ENCODE measurements around the gene SRP19. TPM values are rescaled to one million over a fixed set of nuclear protein-coding genes. Genes with fewer than 3 reads are reported as not detected.

The SRP19 gene
- total and polyA plus RNA-seq, 9 of the 15 experiments (the other 6 are each of a cell fraction or from before 2014, with no cell fraction given) = 52.3 to 357 (median 146) TPM

DNA sequence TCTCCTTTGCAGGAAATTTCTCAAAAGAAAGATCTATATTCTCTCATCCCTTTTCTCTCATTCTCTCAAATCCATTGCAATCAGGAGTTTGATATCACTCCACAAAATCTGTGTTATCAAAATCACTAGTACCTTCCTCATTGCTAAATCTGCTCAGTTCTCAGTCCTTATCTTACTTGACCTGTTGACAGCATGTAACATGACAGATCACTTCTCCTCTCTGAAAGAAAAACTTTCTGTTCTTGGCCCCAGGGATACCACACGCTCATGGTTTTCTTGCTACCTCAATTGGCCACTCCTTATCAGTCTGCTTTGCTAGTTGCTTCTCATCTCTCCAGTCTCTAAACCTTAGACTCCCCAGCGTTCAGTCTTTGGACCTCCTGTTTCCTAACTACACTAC is 22.1 kb downstream of the SRP19 start (continued):
- TF ChIP-seq EZH2 (IDR thresholded peaks at IDR 0.05; ENCODE audit: borderline replicate concordance, low read depth, low read length) = no peak
- no peak for TF ChIP-seq BCOR (IDR thresholded peaks at IDR 0.05)
- TF ChIP-seq, protein P1, sequence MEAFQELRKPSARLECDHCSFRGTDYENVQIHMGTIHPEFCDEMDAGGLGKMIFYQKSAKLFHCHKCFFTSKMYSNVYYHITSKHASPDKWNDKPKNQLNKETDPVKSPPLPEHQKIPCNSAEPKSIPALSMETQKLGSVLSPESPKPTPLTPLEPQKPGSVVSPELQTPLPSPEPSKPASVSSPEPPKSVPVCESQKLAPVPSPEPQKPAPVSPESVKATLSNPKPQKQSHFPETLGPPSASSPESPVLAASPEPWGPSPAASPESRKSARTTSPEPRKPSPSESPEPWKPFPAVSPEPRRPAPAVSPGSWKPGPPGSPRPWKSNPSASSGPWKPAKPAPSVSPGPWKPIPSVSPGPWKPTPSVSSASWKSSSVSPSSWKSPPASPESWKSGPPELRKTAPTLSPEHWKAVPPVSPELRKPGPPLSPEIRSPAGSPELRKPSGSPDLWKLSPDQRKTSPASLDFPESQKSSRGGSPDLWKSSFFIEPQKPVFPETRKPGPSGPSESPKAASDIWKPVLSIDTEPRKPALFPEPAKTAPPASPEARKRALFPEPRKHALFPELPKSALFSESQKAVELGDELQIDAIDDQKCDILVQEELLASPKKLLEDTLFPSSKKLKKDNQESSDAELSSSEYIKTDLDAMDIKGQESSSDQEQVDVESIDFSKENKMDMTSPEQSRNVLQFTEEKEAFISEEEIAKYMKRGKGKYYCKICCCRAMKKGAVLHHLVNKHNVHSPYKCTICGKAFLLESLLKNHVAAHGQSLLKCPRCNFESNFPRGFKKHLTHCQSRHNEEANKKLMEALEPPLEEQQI (IDR thresholded peaks at IDR 0.05) = no peak
- TF ChIP-seq SMARCB1 (IDR thresholded peaks at IDR 0.05; ENCODE audit: insufficient read length, low read depth) = no peak
- TF ChIP-seq ZNF165 (CRISPR knock-in tag; IDR thresholded peaks at IDR 0.05; ENCODE audit: borderline replicate concordance) = no peak
- peak; percentile 65 for TF ChIP-seq TEAD4 (IDR thresholded peaks at IDR 0.05; ENCODE audit: low read length)
- no peak for TF ChIP-seq TEAD4 (CRISPR knock-in tag; IDR thresholded peaks at IDR 0.05; ENCODE audit: borderline replicate concordance)
- TF ChIP-seq SAP30 (IDR thresholded peaks at IDR 0.05; ENCODE audit: borderline replicate concordance, insufficient read depth, low read depth, low read length, poor library complexity, severe bottlenecking) = no peak
- TF ChIP-seq SPI1 (IDR thresholded peaks at IDR 0.05; ENCODE audit: borderline replicate concordance, low read depth, low read length) = no peak
- TF ChIP-seq ASH1L (IDR thresholded peaks at IDR 0.05; ENCODE audit: borderline replicate concordance, low read depth, partially characterized antibody) = no peak
- TF ChIP-seq, protein P2, sequence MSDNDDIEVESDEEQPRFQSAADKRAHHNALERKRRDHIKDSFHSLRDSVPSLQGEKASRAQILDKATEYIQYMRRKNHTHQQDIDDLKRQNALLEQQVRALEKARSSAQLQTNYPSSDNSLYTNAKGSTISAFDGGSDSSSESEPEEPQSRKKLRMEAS (CRISPR knock-in tag; IDR thresholded peaks at IDR 0.05) = no peak
- 0 out of 2 replicates have a peak, but pooled peaks have one; percentile 24 for TF ChIP-seq ZNF766 (CRISPR knock-in tag; conservative IDR thresholded peaks at IDR 0.05)
- no peak for TF ChIP-seq PURB (CRISPR knock-in tag; IDR thresholded peaks at IDR 0.05; ENCODE audit: low read depth)
- TF ChIP-seq BRCA1 (IDR thresholded peaks at IDR 0.05) = no peak
- no peak for TF ChIP-seq BRCA1 (CRISPR knock-in tag; IDR thresholded peaks at IDR 0.05)
- no peak for TF ChIP-seq ZNF77 (CRISPR knock-in tag; IDR thresholded peaks at IDR 0.05)
- TF ChIP-seq, protein P3, sequence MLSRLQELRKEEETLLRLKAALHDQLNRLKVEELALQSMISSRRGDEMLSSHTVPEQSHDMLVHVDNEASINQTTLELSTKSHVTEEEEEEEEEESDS (CRISPR knock-in tag; IDR thresholded peaks at IDR 0.05) = no peak
- peak; percentile 65 for TF ChIP-seq ARID1B (IDR thresholded peaks at IDR 0.05)
- TF ChIP-seq, protein P4, sequence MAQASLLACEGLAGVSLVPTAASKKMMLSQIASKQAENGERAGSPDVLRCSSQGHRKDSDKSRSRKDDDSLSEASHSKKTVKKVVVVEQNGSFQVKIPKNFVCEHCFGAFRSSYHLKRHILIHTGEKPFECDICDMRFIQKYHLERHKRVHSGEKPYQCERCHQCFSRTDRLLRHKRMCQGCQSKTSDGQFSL (CRISPR knock-in tag; IDR thresholded peaks at IDR 0.05) = no peak
- TF ChIP-seq, protein P4 (tag; IDR thresholded peaks at IDR 0.05) = no peak
- TF ChIP-seq, protein P5, sequence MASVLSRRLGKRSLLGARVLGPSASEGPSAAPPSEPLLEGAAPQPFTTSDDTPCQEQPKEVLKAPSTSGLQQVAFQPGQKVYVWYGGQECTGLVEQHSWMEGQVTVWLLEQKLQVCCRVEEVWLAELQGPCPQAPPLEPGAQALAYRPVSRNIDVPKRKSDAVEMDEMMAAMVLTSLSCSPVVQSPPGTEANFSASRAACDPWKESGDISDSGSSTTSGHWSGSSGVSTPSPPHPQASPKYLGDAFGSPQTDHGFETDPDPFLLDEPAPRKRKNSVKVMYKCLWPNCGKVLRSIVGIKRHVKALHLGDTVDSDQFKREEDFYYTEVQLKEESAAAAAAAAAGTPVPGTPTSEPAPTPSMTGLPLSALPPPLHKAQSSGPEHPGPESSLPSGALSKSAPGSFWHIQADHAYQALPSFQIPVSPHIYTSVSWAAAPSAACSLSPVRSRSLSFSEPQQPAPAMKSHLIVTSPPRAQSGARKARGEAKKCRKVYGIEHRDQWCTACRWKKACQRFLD (CRISPR knock-in tag; IDR thresholded peaks at IDR 0.05) = no peak
- TF ChIP-seq ZNF354B (CRISPR knock-in tag; IDR thresholded peaks at IDR 0.05) = no peak
- TF ChIP-seq KLF16 (IDR thresholded peaks at IDR 0.05) = no peak
- TF ChIP-seq, protein P6, sequence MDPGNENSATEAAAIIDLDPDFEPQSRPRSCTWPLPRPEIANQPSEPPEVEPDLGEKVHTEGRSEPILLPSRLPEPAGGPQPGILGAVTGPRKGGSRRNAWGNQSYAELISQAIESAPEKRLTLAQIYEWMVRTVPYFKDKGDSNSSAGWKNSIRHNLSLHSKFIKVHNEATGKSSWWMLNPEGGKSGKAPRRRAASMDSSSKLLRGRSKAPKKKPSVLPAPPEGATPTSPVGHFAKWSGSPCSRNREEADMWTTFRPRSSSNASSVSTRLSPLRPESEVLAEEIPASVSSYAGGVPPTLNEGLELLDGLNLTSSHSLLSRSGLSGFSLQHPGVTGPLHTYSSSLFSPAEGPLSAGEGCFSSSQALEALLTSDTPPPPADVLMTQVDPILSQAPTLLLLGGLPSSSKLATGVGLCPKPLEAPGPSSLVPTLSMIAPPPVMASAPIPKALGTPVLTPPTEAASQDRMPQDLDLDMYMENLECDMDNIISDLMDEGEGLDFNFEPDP (CRISPR knock-in tag; IDR thresholded peaks at IDR 0.05) = no peak
- no peak for TF ChIP-seq MCM7 (IDR thresholded peaks at IDR 0.05)
